IMR-90 (cell line): ENCODE measurements around the gene NUB1. TPM values are rescaled to one million over a fixed set of nuclear protein-coding genes. Genes with fewer than 3 reads are reported as not detected.

ENCODE experiments used
- ATAC-seq: fragments of 200-7000 bp; cut with Tn5 transposase; 2 replicates; pipeline ENCODE4 v1.9.1; 2020; ENCODE audit warnings: low read depth, mild to moderate bottlenecking, moderate library complexity
- BruUV-seq: library from RNA; stranded (reverse); fragments of 400-500 nt; replicated peaks from 2 replicates; lab custom pipeline; 2021; lab: Mats Ljungman, UMichigan
- CTCF ChIA-PET: fragments of 300-600 bp; formaldehyde crosslinking; extraction: SDS; loops from one replicate; lab custom pipeline; 2021; ENCODE audit warnings: antibody characterized with exemption; lab: Yijun Ruan, JAX
- POLR2A ChIA-PET: fragments of 300-600 bp; sonication (Branson Sonifier 250); formaldehyde crosslinking; loops from one replicate; lab custom pipeline; 2022; ENCODE audit warnings: antibody characterized with exemption; ENCODE audit not compliant: unreplicated experiment; lab: Charles Lee
- DNase-seq: peaks from one replicate; pipeline ENCODE4 v3.0.0; 2013
- H2AFZ ChIP-seq: replicated peaks from 2 replicates; pipeline ENCODE3; 2013; ENCODE audit warnings: low read length, mild to moderate bottlenecking; ENCODE audit not compliant: poor library complexity
- H2AK5ac ChIP-seq: 2 replicates; pipeline ENCODE4 v1.6.1; 2013; ENCODE audit warnings: low read depth, low read length, inconsistent platforms
- H2AK9ac ChIP-seq: replicated peaks from 2 replicates; pipeline ENCODE3; 2013; ENCODE audit warnings: mild to moderate bottlenecking, low read depth, low read length, moderate library complexity; ENCODE audit not compliant: poor library complexity
- H2BK120ac ChIP-seq: 2 replicates; pipeline ENCODE4 v1.6.1; 2013; ENCODE audit warnings: low read depth, low read length, inconsistent platforms
- H2BK15ac ChIP-seq: 3 replicates; pipeline ENCODE4 v1.6.1; 2013; ENCODE audit warnings: low read depth, low read length, inconsistent platforms
- H2BK20ac ChIP-seq: 2 replicates; pipeline ENCODE4 v1.6.1; 2013; ENCODE audit warnings: low read depth, mild to moderate bottlenecking, inconsistent platforms, low read length, moderate library complexity
- H2BK5ac ChIP-seq: 2 replicates; pipeline ENCODE4 v1.6.1; 2013; ENCODE audit warnings: mild to moderate bottlenecking, low read depth, low read length, inconsistent platforms; ENCODE audit not compliant: poor library complexity, severe bottlenecking
- H3K14ac ChIP-seq: replicated peaks from 2 replicates; pipeline ENCODE4 v1.6.1; 2013; ENCODE audit warnings: low read depth, low read length, inconsistent platforms
- H3K18ac ChIP-seq: 2 replicates; pipeline ENCODE4 v1.6.1; 2013; ENCODE audit warnings: low read depth, low read length, control low read depth
- H3K23ac ChIP-seq: 2 replicates; pipeline ENCODE4 v1.6.1; 2013; ENCODE audit warnings: low read depth, low read length, inconsistent platforms
- H3K27ac ChIP-seq: 2 replicates; pipeline ENCODE4 v1.5.1; 2013; ENCODE audit warnings: mild to moderate bottlenecking, control low read depth, low read length; ENCODE audit not compliant: insufficient read depth
- H3K27me3 ChIP-seq: 2 replicates; pipeline ENCODE4 v1.6.1; 2013; ENCODE audit warnings: low read length; ENCODE audit not compliant: control insufficient read depth, insufficient read depth
- H3K36me3 ChIP-seq: 2 replicates; pipeline ENCODE4 v1.6.1; 2013; ENCODE audit warnings: low read length, mixed read lengths; ENCODE audit not compliant: control insufficient read depth, insufficient read depth
- H3K4ac ChIP-seq: 2 replicates; pipeline ENCODE4 v1.6.1; 2013; ENCODE audit warnings: low read depth, low read length, inconsistent platforms
- H3K4me1 ChIP-seq: 2 replicates; pipeline ENCODE4 v1.6.1; 2013; ENCODE audit warnings: low read length, mixed read lengths; ENCODE audit not compliant: control insufficient read depth, insufficient read depth
- H3K4me2 ChIP-seq: 2 replicates; pipeline ENCODE4 v1.6.1; 2013; ENCODE audit warnings: low read depth, mild to moderate bottlenecking, control low read depth, low read length, moderate library complexity
- H3K4me3 ChIP-seq: 2 replicates; pipeline ENCODE4 v1.5.1; 2013; ENCODE audit warnings: low read depth, mild to moderate bottlenecking, control low read depth, low read length, moderate library complexity; ENCODE audit not compliant: insufficient read depth
- H3K56ac ChIP-seq: 2 replicates; pipeline ENCODE4 v1.6.1; 2013; ENCODE audit warnings: low read length, inconsistent platforms; ENCODE audit not compliant: insufficient read depth; ENCODE audit errors: extremely low read depth
- H3K79me1 ChIP-seq, 2 experiments: 2 replicates each; pipeline ENCODE4 v1.6.1; 2013; ENCODE audit warnings: low read length in 2 of 2, inconsistent platforms in 1 of 2, low read depth in 1 of 2
- H3K9ac ChIP-seq: 2 replicates; pipeline ENCODE4 v1.6.1; 2013; ENCODE audit warnings: low read depth, low read length, control low read depth
- H3K9me1 ChIP-seq: 2 replicates; pipeline ENCODE4 v1.6.1; 2013; ENCODE audit warnings: low read length, inconsistent platforms; ENCODE audit not compliant: insufficient read depth
- H3K9me3 ChIP-seq: 2 replicates; pipeline ENCODE4 v1.6.1; 2013; ENCODE audit warnings: low read length; ENCODE audit not compliant: control insufficient read depth, insufficient read depth
- H4K20me1 ChIP-seq: 2 replicates; pipeline ENCODE4 v1.6.1; 2013; ENCODE audit warnings: low read length, inconsistent platforms; ENCODE audit not compliant: insufficient read depth
- H4K5ac ChIP-seq: 2 replicates; pipeline ENCODE4 v1.6.1; 2013; ENCODE audit warnings: mild to moderate bottlenecking, low read depth, low read length, control low read depth
- H4K8ac ChIP-seq, 2 experiments: 2 replicates each; pipeline ENCODE4 v1.6.1; 2013; ENCODE audit warnings: low read depth in 2 of 2, low read length in 2 of 2, control low read depth in 1 of 2, inconsistent platforms in 1 of 2
- H4K91ac ChIP-seq: 2 replicates; pipeline ENCODE4 v1.6.1; 2013; ENCODE audit warnings: low read depth, low read length, inconsistent platforms; ENCODE audit not compliant: insufficient read depth
- BHLHE40 ChIP-seq: fragments of 150-350 bp; IDR thresholded peaks from 2 replicates; pipeline ENCODE4 v1.6.1; 2016; ENCODE audit warnings: mild to moderate bottlenecking, low read depth, low read length
- ELK1 ChIP-seq: fragments of 150-350 bp; IDR thresholded peaks from 2 replicates; pipeline ENCODE4 v1.6.1; 2016; ENCODE audit warnings: low read depth, mild to moderate bottlenecking, low read length, moderate library complexity, borderline replicate concordance
- FOS ChIP-seq: fragments of 150-350 bp; IDR thresholded peaks from 2 replicates; pipeline ENCODE4 v1.6.1; 2016; ENCODE audit warnings: low read depth, low read length
- MAZ ChIP-seq: IDR thresholded peaks from 2 replicates; pipeline ENCODE4 v1.6.1; 2012; ENCODE audit warnings: low read depth, mild to moderate bottlenecking, low read length, improper control_type of control experiment, moderate library complexity, borderline replicate concordance
- MXI1 ChIP-seq: IDR thresholded peaks from 2 replicates; pipeline ENCODE4 v1.6.1; 2012; ENCODE audit warnings: low read depth, mild to moderate bottlenecking, low read length, moderate library complexity, borderline replicate concordance
- NFE2L2 ChIP-seq: fragments of 150-350 bp; IDR thresholded peaks from 2 replicates; pipeline ENCODE4 v1.6.1; 2016; ENCODE audit warnings: low read depth, mild to moderate bottlenecking, low read length
- RAD21 ChIP-seq: IDR thresholded peaks from 2 replicates; pipeline ENCODE4 v1.6.1; 2012; ENCODE audit warnings: low read length, improper control_type of control experiment
- RCOR1 ChIP-seq: IDR thresholded peaks from 2 replicates; pipeline ENCODE4 v1.6.1; 2012; ENCODE audit warnings: mild to moderate bottlenecking, low read length, improper control_type of control experiment; ENCODE audit not compliant: insufficient replicate concordance
- RFX5 ChIP-seq: IDR thresholded peaks from 2 replicates; pipeline ENCODE4 v1.8.0; 2012; ENCODE audit warnings: low read depth, mild to moderate bottlenecking, low read length, moderate library complexity
- WGBS, 2 experiments: methylation state at CpG; one replicate each; pipeline versions ENCODE4 v1.1.5 to v1.1.7; 2013; ENCODE audit warnings: missing lambda C conversion rate in 2 of 2; ENCODE audit not compliant: insufficient read length in 1 of 2; ENCODE audit errors: extremely low coverage in 2 of 2; 5-methylcytosine and 5-hydroxymethylcytosine counted together
- dilution Hi-C: fragments of 300-500 bp; cut with HindIII; formaldehyde crosslinking; loops from one replicate; pipeline ENCODE4 v1.14.3; 2018; ENCODE audit warnings: low sequenced_read_pairs; ENCODE audit not compliant: unreplicated experiment
- in situ Hi-C: fragments of 300-500 bp; cut with MboI; formaldehyde crosslinking; loops from 3 replicates; pipeline ENCODE4 v1.14.3; 2019; ENCODE audit warnings: low sequenced_read_pairs, inconsistent platforms, mixed read lengths
- intact Hi-C: fragments of 100-400 bp; cut with micrococcal nuclease; formaldehyde crosslinking; loops from 2 replicates; pipeline ENCODE4 v1.10.0; 2022
- polyA plus RNA-seq, 3 experiments: library from polyadenylated mRNA; depleted of rRNA; stranded (reverse); fragments of >200 nt; gene quantifications; 2 replicates each; pipeline ENCODE4 v1.2.3, GENCODE V29; 2012; ENCODE audit warnings: low replicate concordance in 1 of 3
- total RNA-seq: library from RNA; depleted of rRNA; stranded (reverse); fragments of >200 nt; gene quantifications from 2 replicates; pipeline ENCODE4 v1.2.3, GENCODE V29; 2012

Gene NUB1
- total and polyA plus RNA-seq, 2 of the 4 experiments (the other 2 are of a cell fraction), result 20.1 to 29.7 TPM

GRCh38 chr7:151361193-151361959 lies 19.8 kb downstream of the NUB1 start:
- Histone ChIP-seq H3K4me1 (peaks cover 12% of the 10 kb centered on the region), H3K9me1 (peaks cover 5% of the 10 kb centered on the region), H2BK20ac (no peak overlapping the region), H3K9me3 (no peaks in the 10 kb centered on the region), H3K27ac (peak overlapping the region; percentile 38; the same call in 1 of the 2 replicates), H3K4me2 (peak overlapping the region; percentile 60), H3K18ac (no peak overlapping the region), H4K91ac (no peak overlapping the region), H3K79me1 (peaks cover 0 to 3% of the 10 kb centered on the region in 2 experiments; a peak in 1 of 4 replicates), H2BK120ac (no peak overlapping the region), H3K56ac (no peak overlapping the region), H2BK15ac (no peak overlapping the region), H3K14ac (no peak overlapping the region), H4K5ac (no peak overlapping the region), H4K20me1 (peaks cover 2% of the 10 kb centered on the region; the same call in 1 of the 2 replicates), H2AFZ (no peak overlapping the region), H3K9ac (no peak overlapping the region), H3K36me3 (peaks cover 16% of the 10 kb centered on the region), H3K4me3 (no peak overlapping the region), H2AK9ac (no peak overlapping the region), H3K27me3 (no peaks in the 10 kb centered on the region), H2BK5ac (no peak overlapping the region), H3K23ac (no peak overlapping the region), H3K4ac (no peak overlapping the region), H2AK5ac (no peak overlapping the region), H4K8ac (no peak overlapping the region)
- dilution Hi-C loops (no loop called here), intact Hi-C loops (no loop called here), in situ Hi-C loops (loop anchor here (25.0 kb wide), 1 partner anchor 401 kb away; no protein-coding TSS in a partner anchor)
- ATAC-seq (peak; percentile 69), DNase-seq (peak; percentile 49)
- CTCF ChIA-PET, result no interaction called here
- no peak for TF ChIP-seq BHLHE40
- TF ChIP-seq RAD21, result no peak
- TF ChIP-seq RFX5, result no peak
- no peak for TF ChIP-seq MXI1
- TF ChIP-seq FOS, result no peak
- no peak for TF ChIP-seq ELK1
- no peak for TF ChIP-seq NFE2L2
- TF ChIP-seq RCOR1, result no peak
- TF ChIP-seq MAZ, result no peak
- no CpG with 5 or more reads among the region's 3 CpGs for WGBS, 2 experiments
- no TSS peak for BruUV-seq
- POLR2A ChIA-PET, result no interaction called here
